Calu3 (cell line): ENCODE measurements around the gene SETBP1. TPM values are rescaled to one million over a fixed set of nuclear protein-coding genes. Genes with fewer than 3 reads are reported as not detected.
A peak's percentile ranks its signal among the peaks of the same experiment; 100 is the strongest.

Experiments
- BruUV-seq: library from RNA; stranded (reverse); fragments of 400-500 nt; replicated peaks from 2 replicates; lab custom pipeline; 2021; lab: Mats Ljungman, UMichigan
- CTCF ChIA-PET: fragments of 300-600 bp; sonication (Branson Sonifier 250); formaldehyde crosslinking; loops from one replicate; lab custom pipeline; 2022; ENCODE audit warnings: antibody characterized with exemption; lab: Charles Lee
- DNase-seq: peaks from one replicate; pipeline ENCODE4 v3.0.0; 2022
- H3K27ac Mint-ChIP-seq: one replicate; pipeline ENCODE4 v1.8.0; 2022; ENCODE audit warnings: mixed read lengths; ENCODE audit not compliant: unreplicated experiment
- H3K27me3 Mint-ChIP-seq: one replicate; pipeline ENCODE4 v1.8.0; 2022; ENCODE audit warnings: mixed read lengths; ENCODE audit not compliant: unreplicated experiment
- H3K36me3 Mint-ChIP-seq: one replicate; pipeline ENCODE4 v1.8.0; 2022; ENCODE audit warnings: mild to moderate bottlenecking, moderate library complexity, mixed read lengths; ENCODE audit not compliant: insufficient read depth, unreplicated experiment
- H3K4me1 Mint-ChIP-seq: one replicate; pipeline ENCODE4 v1.8.0; 2022; ENCODE audit warnings: mild to moderate bottlenecking, low read depth, mixed read lengths; ENCODE audit not compliant: unreplicated experiment
- H3K4me3 Mint-ChIP-seq: one replicate; pipeline ENCODE4 v1.8.0; 2022; ENCODE audit warnings: mild to moderate bottlenecking, low read depth, moderate library complexity, mixed read lengths; ENCODE audit not compliant: unreplicated experiment
- H3K9me3 Mint-ChIP-seq: one replicate; pipeline ENCODE4 v1.8.0; 2022; ENCODE audit warnings: low read depth, mixed read lengths; ENCODE audit not compliant: unreplicated experiment
- intact Hi-C: fragments of 100-400 bp; cut with micrococcal nuclease; formaldehyde crosslinking; loops from one replicate; pipeline ENCODE4 v1.10.0; 2022; ENCODE audit not compliant: unreplicated experiment
- total RNA-seq: library from RNA; stranded (reverse); gene quantifications from 2 replicates; pipeline ENCODE4 v1.2.3, GENCODE V29; 2022
- TF ChIP-seq, protein P1 (sequence below): fragments of 200-600 bp; IDR thresholded peaks from one replicate; pipeline ENCODE4 v1.8.0; 2022; ENCODE audit warnings: antibody characterized with exemption; ENCODE audit not compliant: unreplicated experiment

The SETBP1 gene
- total RNA-seq, 1 experiment from 2014 or later: 6.0 TPM

DNA sequence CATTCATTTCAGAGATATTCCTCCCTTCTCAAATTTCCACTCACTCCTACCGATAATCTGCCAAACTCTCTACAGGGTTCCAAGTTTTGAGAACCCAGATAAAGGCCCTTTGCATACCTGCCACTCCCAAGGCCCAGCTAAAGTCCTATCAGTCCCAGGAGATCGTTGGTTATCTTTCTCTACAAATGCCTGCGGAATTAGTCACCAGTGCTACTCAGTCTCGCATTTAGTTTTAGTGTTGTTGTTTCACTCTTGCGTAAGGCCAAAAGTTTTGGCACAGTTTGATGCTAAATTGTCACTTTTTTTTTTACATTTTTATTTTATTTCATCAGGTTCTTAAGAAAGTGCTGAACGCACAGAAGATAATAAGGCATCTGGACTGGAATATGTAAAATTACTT lies 29.2 kb upstream of the SETBP1 start:
- intact Hi-C loops: loop anchor here (2.0 to 10.0 kb wide), 2 partner anchors 15 to 307 kb away; no protein-coding TSS in a partner anchor
- TF ChIP-seq, protein P1, sequence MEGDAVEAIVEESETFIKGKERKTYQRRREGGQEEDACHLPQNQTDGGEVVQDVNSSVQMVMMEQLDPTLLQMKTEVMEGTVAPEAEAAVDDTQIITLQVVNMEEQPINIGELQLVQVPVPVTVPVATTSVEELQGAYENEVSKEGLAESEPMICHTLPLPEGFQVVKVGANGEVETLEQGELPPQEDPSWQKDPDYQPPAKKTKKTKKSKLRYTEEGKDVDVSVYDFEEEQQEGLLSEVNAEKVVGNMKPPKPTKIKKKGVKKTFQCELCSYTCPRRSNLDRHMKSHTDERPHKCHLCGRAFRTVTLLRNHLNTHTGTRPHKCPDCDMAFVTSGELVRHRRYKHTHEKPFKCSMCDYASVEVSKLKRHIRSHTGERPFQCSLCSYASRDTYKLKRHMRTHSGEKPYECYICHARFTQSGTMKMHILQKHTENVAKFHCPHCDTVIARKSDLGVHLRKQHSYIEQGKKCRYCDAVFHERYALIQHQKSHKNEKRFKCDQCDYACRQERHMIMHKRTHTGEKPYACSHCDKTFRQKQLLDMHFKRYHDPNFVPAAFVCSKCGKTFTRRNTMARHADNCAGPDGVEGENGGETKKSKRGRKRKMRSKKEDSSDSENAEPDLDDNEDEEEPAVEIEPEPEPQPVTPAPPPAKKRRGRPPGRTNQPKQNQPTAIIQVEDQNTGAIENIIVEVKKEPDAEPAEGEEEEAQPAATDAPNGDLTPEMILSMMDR: no peak
- peak overlapping the region; percentile 90 for H3K27ac Mint-ChIP-seq
- DNase-seq: peak; percentile 47
- BruUV-seq: no TSS peak
- H3K27me3 Mint-ChIP-seq: no peaks in the 10 kb centered on the region
- peaks cover 60% of the 10 kb centered on the region for H3K4me1 Mint-ChIP-seq
- H3K36me3 Mint-ChIP-seq: no peaks in the 10 kb centered on the region
- H3K4me3 Mint-ChIP-seq: no peak overlapping the region
- peaks cover 2% of the 10 kb centered on the region for H3K9me3 Mint-ChIP-seq
- CTCF ChIA-PET: interaction anchor here (0.7 kb wide), 1 partner anchor 116 kb away, joined by 3 read pairs; no protein-coding TSS in a partner anchor

GRCh38 chr18:44651918-44652572 lies 28.6 kb upstream of the SETBP1 start:
- BruUV-seq: no TSS peak
- H3K36me3 Mint-ChIP-seq: no peaks in the 10 kb centered on the region
- DNase-seq: no peak
- peak overlapping the region; percentile 90 for H3K27ac Mint-ChIP-seq
- peaks cover 60% of the 10 kb centered on the region for H3K4me1 Mint-ChIP-seq
- peaks cover 2% of the 10 kb centered on the region for H3K9me3 Mint-ChIP-seq
- TF ChIP-seq, protein P1: no peak
- CTCF ChIA-PET: no interaction called here
- intact Hi-C loops: loop anchor here (2.0 to 10.0 kb wide), 2 partner anchors 15 to 307 kb away; no protein-coding TSS in a partner anchor
- no peak overlapping the region for H3K4me3 Mint-ChIP-seq
- H3K27me3 Mint-ChIP-seq: no peaks in the 10 kb centered on the region

GRCh38 chr18:44652722-44653121 lies 28.0 kb upstream of the SETBP1 start:
- Mint-ChIP-seq H3K27ac (peak overlapping the region; percentile 90), H3K27me3 (no peaks in the 10 kb centered on the region), H3K4me3 (no peak overlapping the region), H3K9me3 (peaks cover 2% of the 10 kb centered on the region), H3K4me1 (peaks cover 60% of the 10 kb centered on the region), H3K36me3 (no peaks in the 10 kb centered on the region)
- BruUV-seq: no TSS peak
- DNase-seq: no peak
- intact Hi-C loops: loop anchor here (10.0 kb wide), 1 partner anchor 308 kb away; no protein-coding TSS in a partner anchor
- CTCF ChIA-PET: no interaction called here
- TF ChIP-seq, protein P1: no peak

GRCh38 chr18:44654573-44654972 lies 26.1 kb upstream of the SETBP1 start:
- peak overlapping the region; percentile 13 for H3K4me3 Mint-ChIP-seq
- CTCF ChIA-PET: interaction anchor here (0.8 to 0.9 kb wide), 2 partner anchors 558 kb away, joined by 3 read pairs; no protein-coding TSS in a partner anchor
- no TSS peak for BruUV-seq
- intact Hi-C loops: loop anchor here (10.0 kb wide), 1 partner anchor 310 kb away; no protein-coding TSS in a partner anchor
- H3K27me3 Mint-ChIP-seq: no peaks in the 10 kb centered on the region
- H3K27ac Mint-ChIP-seq: peak overlapping the region; percentile 78
- H3K4me1 Mint-ChIP-seq: peaks cover 60% of the 10 kb centered on the region
- peak; percentile 35 for DNase-seq
- no peaks in the 10 kb centered on the region for H3K36me3 Mint-ChIP-seq
- H3K9me3 Mint-ChIP-seq: peaks cover 2% of the 10 kb centered on the region
- TF ChIP-seq, protein P1: no peak
